HepG2 (cell line): ENCODE data around the gene GARIN5A. TPM values are rescaled to one million over a fixed set of nuclear protein-coding genes. Genes with fewer than 3 reads are reported as not detected.

Experiments used
- ATAC-seq: fragments of 200-7000 bp; cut with Tn5 transposase; 3 replicates; pipeline ENCODE4 v1.9.1; 2020; ENCODE audit warnings: mild to moderate bottlenecking, moderate library complexity
- BruUV-seq: library from RNA; stranded (reverse); fragments of 400-500 nt; replicated peaks from 2 replicates; lab custom pipeline; 2021; lab: Mats Ljungman, UMichigan
- CTCF ChIA-PET: fragments of 300-600 bp; formaldehyde crosslinking; extraction: SDS; loops from one replicate; lab custom pipeline; 2021; ENCODE audit warnings: low total read pairs, inconsistent platforms, low intra/inter-chr PET ratio; lab: Yijun Ruan, JAX
- POLR2A ChIA-PET: fragments of 350-600 bp; sonication (Branson Sonifier 250); formaldehyde crosslinking; loops from one replicate; lab custom pipeline; 2020; ENCODE audit warnings: antibody characterized with exemption, inconsistent platforms; lab: Yijun Ruan, JAX
- DNase-seq: peaks from one replicate; pipeline ENCODE4 v3.0.0-alpha.2; 2015; ENCODE audit warnings: low spot score
- FAIRE-seq: peaks from 3 replicates; lab custom pipeline; 2011; peaks lifted over from hg19 to GRCh38; lab: Jason Lieb, UNC
- H2AFZ ChIP-seq: one replicate; pipeline ENCODE4 v1.6.1; 2011; ENCODE audit warnings: low read length, inconsistent platforms
- H3K27ac ChIP-seq: fragments of 300-600 bp; 3 replicates; pipeline ENCODE4 v1.8.0; 2011; ENCODE audit warnings: mixed run types, mild to moderate bottlenecking, mixed read lengths, low read length, inconsistent platforms; ENCODE audit not compliant: insufficient read depth; ENCODE audit errors: extremely low read length
- H3K27me3 ChIP-seq, 2 experiments: fragments of 200-600 bp in 1 of 2; 2 replicates in 1 of 2; 3 replicates in 1 of 2; pipeline versions ENCODE4 v1.6.0 to v1.8.0; 2011; ENCODE audit warnings: low read length in 2 of 2, mild to moderate bottlenecking in 2 of 2, moderate library complexity in 2 of 2, inconsistent platforms in 1 of 2; ENCODE audit not compliant: insufficient read depth in 2 of 2, control insufficient read depth in 1 of 2
- H3K36me3 ChIP-seq, 2 experiments: fragments of 200-600 bp in 1 of 2; replicated peaks in 1 of 2; 2 replicates in 1 of 2; 3 replicates in 1 of 2; pipeline versions ENCODE4 v1.5.1 to v1.8.0; 2011; ENCODE audit warnings: low read length in 2 of 2, inconsistent platforms in 1 of 2; ENCODE audit not compliant: insufficient read depth in 2 of 2, control insufficient read depth in 1 of 2
- H3K4me1 ChIP-seq: 2 replicates; pipeline ENCODE4 v1.5.1; 2012; ENCODE audit warnings: low read length, inconsistent platforms; ENCODE audit not compliant: insufficient read depth
- H3K4me2 ChIP-seq: 2 replicates; pipeline ENCODE4 v1.6.0; 2011; ENCODE audit warnings: low read depth, low read length, inconsistent platforms
- H3K4me3 ChIP-seq, 3 experiments: fragments of 200-600 bp in 1 of 3; sonication (generic), shearing (Covaris generic) in 1 of 3; replicated peaks in 1 of 3; 2 replicates each; pipeline ENCODE4 v1.5.1; 2011 to 2016; ENCODE audit warnings: low read length in 3 of 3, inconsistent platforms in 2 of 3, low read depth in 2 of 3, mild to moderate bottlenecking in 2 of 3, control low read depth in 1 of 3, mixed read lengths in 1 of 3; ENCODE audit not compliant: insufficient read depth in 1 of 3
- H3K79me2 ChIP-seq: one replicate; pipeline ENCODE4 v1.6.1; 2011; ENCODE audit warnings: low read length, inconsistent platforms; ENCODE audit not compliant: insufficient read depth
- H3K9ac ChIP-seq: 2 replicates; pipeline ENCODE4 v1.6.0; 2011; ENCODE audit warnings: mild to moderate bottlenecking, low read depth, low read length, inconsistent platforms; ENCODE audit not compliant: insufficient read depth
- H3K9me3 ChIP-seq: 2 replicates; pipeline ENCODE4 v1.5.1; 2012; ENCODE audit warnings: mild to moderate bottlenecking, low read length
- H4K20me1 ChIP-seq: 2 replicates; pipeline ENCODE4 v1.6.0; 2011; ENCODE audit warnings: inconsistent platforms, mild to moderate bottlenecking, low read length, moderate library complexity; ENCODE audit not compliant: insufficient read depth
- CAMTA2 ChIP-seq: sonication (generic); formaldehyde crosslinking; IDR thresholded peaks from 2 replicates; pipeline ENCODE4 v1.4.0; 2020; ENCODE audit warnings: mild to moderate bottlenecking, missing genetic modification reagents, borderline replicate concordance
- JARID2 ChIP-seq: sonication (generic); formaldehyde crosslinking; IDR thresholded peaks from 2 replicates; pipeline ENCODE4 v1.8.1; 2023; ENCODE audit warnings: missing genetic modification reagents, inconsistent platforms; ENCODE audit not compliant: insufficient replicate concordance
- MATR3 ChIP-seq: sonication (generic); formaldehyde crosslinking; IDR thresholded peaks from 2 replicates; pipeline ENCODE4 v1.4.0; 2020; ENCODE audit warnings: missing genetic modification reagents
- PAWR ChIP-seq: sonication (generic); formaldehyde crosslinking; IDR thresholded peaks from 2 replicates; pipeline ENCODE4 v1.4.0; 2020; ENCODE audit warnings: missing genetic modification reagents, mild to moderate bottlenecking, borderline replicate concordance
- RAD51 ChIP-seq: fragments of 450-650 bp; IDR thresholded peaks from 2 replicates; pipeline ENCODE4 v1.6.1; 2016; ENCODE audit warnings: borderline replicate concordance
- ZFP1 ChIP-seq: IDR thresholded peaks from 2 replicates; pipeline ENCODE4 v1.6.1; 2016
- ZNF253 ChIP-seq: sonication (generic); formaldehyde crosslinking; IDR thresholded peaks from 2 replicates; pipeline ENCODE4 v1.8.0; 2022; ENCODE audit warnings: mild to moderate bottlenecking, missing genetic modification reagents, borderline replicate concordance
- ZNF335 ChIP-seq: sonication (generic); formaldehyde crosslinking; IDR thresholded peaks from 2 replicates; pipeline ENCODE4 v1.4.0; 2020; ENCODE audit warnings: missing genetic modification reagents
- ZNF510 ChIP-seq: sonication (generic); formaldehyde crosslinking; IDR thresholded peaks from 2 replicates; pipeline ENCODE4 v1.4.0; 2020; ENCODE audit warnings: low read depth, mild to moderate bottlenecking, missing genetic modification reagents
- ZSCAN21 ChIP-seq: sonication (generic); formaldehyde crosslinking; IDR thresholded peaks from 2 replicates; pipeline ENCODE4 v1.8.0; 2022; ENCODE audit warnings: mild to moderate bottlenecking, missing genetic modification reagents, moderate library complexity, borderline replicate concordance
- WGBS: methylation state at CpG from one replicate; pipeline ENCODE4 v1.1.6; 2017; ENCODE audit warnings: low lambda C conversion rate; 5-methylcytosine and 5-hydroxymethylcytosine counted together
- in situ Hi-C: cut with HindIII; loops from 2 replicates; pipeline ENCODE4 v1.10.0; 2017; ENCODE audit warnings: low pct_unique_long_range_greater_than_20kb; ENCODE audit not compliant: extremely low pct_ligation_motif_present
- intact Hi-C: fragments of 100-400 bp; cut with micrococcal nuclease; formaldehyde crosslinking; loops from one replicate; pipeline ENCODE4 v1.10.0; 2022; ENCODE audit not compliant: unreplicated experiment
- polyA plus RNA-seq, 8 experiments: library from polyadenylated mRNA; depleted of rRNA in 3 of 8; stranded (reverse) in 7 of 8; unstranded in 1 of 8; fragments of >200 nt; fragmentation: Illumina TruSeq in 4 of 8; extraction: Trizol in 4 of 8; gene quantifications; 2 replicates each; pipeline versions ENCODE4 v1.2.1 to v1.2.3, GENCODE V29; 2011 to 2016; ENCODE audit warnings: low read depth in 4 of 8, missing spikeins in 1 of 8, mixed read lengths in 1 of 8; ENCODE audit not compliant: insufficient read depth in 1 of 8
- total RNA-seq, 5 experiments: library from RNA; depleted of rRNA; stranded (reverse); fragments of >200 nt; fragmentation: Illumina TruSeq; extraction: Trizol; gene quantifications; 2 replicates each; pipeline ENCODE4 v1.2.3, GENCODE V29; 2016; ENCODE audit warnings: low read depth in 1 of 5
- TF ChIP-seq, protein P1 (sequence below): sonication (generic); formaldehyde crosslinking; IDR thresholded peaks from 2 replicates; pipeline ENCODE4 v1.5.0; 2020; ENCODE audit warnings: mild to moderate bottlenecking, missing genetic modification reagents
- TF ChIP-seq, protein P2 (sequence below): sonication (generic); formaldehyde crosslinking; IDR thresholded peaks from 2 replicates; pipeline ENCODE4 v1.4.0; 2020; ENCODE audit warnings: missing genetic modification reagents
- TF ChIP-seq, protein P3 (sequence below): sonication (generic); formaldehyde crosslinking; IDR thresholded peaks from 2 replicates; pipeline ENCODE4 v1.5.0; 2020; ENCODE audit warnings: missing genetic modification reagents

The GARIN5A gene
- total and polyA plus RNA-seq, 2 of the 13 experiments (the other 11 are each of a cell fraction or from before 2014, with no cell fraction given): not detected

DNA sequence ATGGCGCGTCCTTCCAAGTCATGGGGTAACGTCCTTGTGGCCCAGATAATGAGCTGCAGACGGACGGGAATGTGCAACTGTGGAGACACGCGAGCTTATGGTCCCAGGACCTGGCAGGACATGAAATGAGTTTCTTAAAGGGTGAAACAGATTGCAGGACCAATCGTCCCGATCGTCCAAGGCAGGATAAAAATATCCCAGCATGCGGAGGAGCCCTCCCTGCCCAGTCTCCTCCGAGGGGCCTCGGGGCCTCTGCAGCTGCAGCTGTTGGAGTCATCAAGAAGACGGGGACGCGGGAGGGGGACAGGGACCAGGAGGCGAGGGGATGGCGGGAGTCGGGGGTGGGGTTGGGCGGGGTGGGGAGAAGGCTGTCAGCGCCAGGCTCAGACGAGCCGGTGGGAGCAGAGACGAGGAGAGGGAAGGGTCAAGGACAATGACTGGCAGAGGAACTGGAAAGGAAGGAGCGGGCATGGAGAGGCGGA is 14.4 kb upstream of the GARIN5A start:
- no peak overlapping the region for H3K9ac ChIP-seq
- DNase-seq: no peak
- no peak overlapping the region for H3K4me3 ChIP-seq
- no peak overlapping the region for H2AFZ ChIP-seq
- no peak overlapping the region for H3K27ac ChIP-seq
- TF ChIP-seq RAD51 (no peak), JARID2 (CRISPR knock-in tag) (no peak), PAWR (CRISPR knock-in tag) (no peak), CAMTA2 (CRISPR knock-in tag) (no peak), ZFP1 (CRISPR knock-in tag) (no peak), ZNF510 (no peak), ZNF253 (no peak), ZNF335 (CRISPR knock-in tag) (no peak), MATR3 (CRISPR knock-in tag) (no peak), ZSCAN21 (CRISPR knock-in tag) (no peak)
- TF ChIP-seq, protein P1, sequence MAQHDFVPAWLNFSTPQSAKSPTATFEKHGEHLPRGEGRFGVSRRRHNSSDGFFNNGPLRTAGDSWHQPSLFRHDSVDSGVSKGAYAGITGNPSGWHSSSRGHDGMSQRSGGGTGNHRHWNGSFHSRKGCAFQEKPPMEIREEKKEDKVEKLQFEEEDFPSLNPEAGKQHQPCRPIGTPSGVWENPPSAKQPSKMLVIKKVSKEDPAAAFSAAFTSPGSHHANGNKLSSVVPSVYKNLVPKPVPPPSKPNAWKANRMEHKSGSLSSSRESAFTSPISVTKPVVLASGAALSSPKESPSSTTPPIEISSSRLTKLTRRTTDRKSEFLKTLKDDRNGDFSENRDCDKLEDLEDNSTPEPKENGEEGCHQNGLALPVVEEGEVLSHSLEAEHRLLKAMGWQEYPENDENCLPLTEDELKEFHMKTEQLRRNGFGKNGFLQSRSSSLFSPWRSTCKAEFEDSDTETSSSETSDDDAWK (CRISPR knock-in tag): no peak
- TF ChIP-seq, protein P2, sequence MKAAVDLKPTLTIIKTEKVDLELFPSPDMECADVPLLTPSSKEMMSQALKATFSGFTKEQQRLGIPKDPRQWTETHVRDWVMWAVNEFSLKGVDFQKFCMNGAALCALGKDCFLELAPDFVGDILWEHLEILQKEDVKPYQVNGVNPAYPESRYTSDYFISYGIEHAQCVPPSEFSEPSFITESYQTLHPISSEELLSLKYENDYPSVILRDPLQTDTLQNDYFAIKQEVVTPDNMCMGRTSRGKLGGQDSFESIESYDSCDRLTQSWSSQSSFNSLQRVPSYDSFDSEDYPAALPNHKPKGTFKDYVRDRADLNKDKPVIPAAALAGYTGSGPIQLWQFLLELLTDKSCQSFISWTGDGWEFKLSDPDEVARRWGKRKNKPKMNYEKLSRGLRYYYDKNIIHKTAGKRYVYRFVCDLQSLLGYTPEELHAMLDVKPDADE (CRISPR knock-in tag): no peak
- TF ChIP-seq, protein P3, sequence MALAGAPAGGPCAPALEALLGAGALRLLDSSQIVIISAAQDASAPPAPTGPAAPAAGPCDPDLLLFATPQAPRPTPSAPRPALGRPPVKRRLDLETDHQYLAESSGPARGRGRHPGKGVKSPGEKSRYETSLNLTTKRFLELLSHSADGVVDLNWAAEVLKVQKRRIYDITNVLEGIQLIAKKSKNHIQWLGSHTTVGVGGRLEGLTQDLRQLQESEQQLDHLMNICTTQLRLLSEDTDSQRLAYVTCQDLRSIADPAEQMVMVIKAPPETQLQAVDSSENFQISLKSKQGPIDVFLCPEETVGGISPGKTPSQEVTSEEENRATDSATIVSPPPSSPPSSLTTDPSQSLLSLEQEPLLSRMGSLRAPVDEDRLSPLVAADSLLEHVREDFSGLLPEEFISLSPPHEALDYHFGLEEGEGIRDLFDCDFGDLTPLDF (CRISPR knock-in tag): no peak
- no peak for FAIRE-seq
- no peaks in the 10 kb centered on the region for H4K20me1 ChIP-seq
- in situ Hi-C loops (no loop called here), intact Hi-C loops (no loop called here)
- ChIA-PET POLR2A (no interaction called here), CTCF (no interaction called here)
- peaks cover 8 to 30% of the 10 kb centered on the region in 2 experiments; a peak in 3 of 5 replicates for H3K27me3 ChIP-seq
- H3K36me3 ChIP-seq: no peaks in the 10 kb centered on the region
- H3K79me2 ChIP-seq: no peaks in the 10 kb centered on the region
- 36% methylated on average over 23 of the region's 26 CpGs for WGBS
- no TSS peak for BruUV-seq
- H3K4me1 ChIP-seq: no peaks in the 10 kb centered on the region
- no peak for ATAC-seq
- H3K4me2 ChIP-seq: no peak overlapping the region
- H3K9me3 ChIP-seq: peaks cover 11% of the 10 kb centered on the region
